Measurements from ENCODE around the gene GAB3. TPM values are rescaled to one million over a fixed set of nuclear protein-coding genes. Genes with fewer than 3 reads are reported as not detected.

Gene GAB3
- total RNA-seq, 2 donors from 2014 or later = 1.2 to 1.4 TPM

- Histone ChIP-seq H3K4me3 (no peak overlapping the region), H3K36me3 (no peaks in the 10 kb centered on the region), H3K27ac (no peak overlapping the region), H3K4me1 (no peaks in the 10 kb centered on the region), H3K9me3 (no peaks in the 10 kb centered on the region), H3K9ac (ENCODE audit: low read depth in 2 of 2, low read length in 2 of 2) (no peak overlapping the region), H3K27me3 (no peaks in the 10 kb centered on the region)
- TF ChIP-seq CTCF (IDR thresholded peaks at IDR 0.05) = no peak
- intact Hi-C loops (cut with DNase I) = no loop called here
- no peak for DNase-seq
Observed at GRCh38 chrX:154780968-154781367, 30.1 kb upstream of the GAB3 start.

- Histone ChIP-seq H3K27ac (no peak overlapping the region), H3K9me3 (no peaks in the 10 kb centered on the region), H3K4me1 (no peaks in the 10 kb centered on the region), H3K27me3 (no peaks in the 10 kb centered on the region), H3K4me3 (no peak overlapping the region), H3K36me3 (no peaks in the 10 kb centered on the region), H3K9ac (ENCODE audit: low read depth in 2 of 2, low read length in 2 of 2) (no peak overlapping the region)
- intact Hi-C loops (cut with DNase I) = no loop called here
- no peak for TF ChIP-seq CTCF (IDR thresholded peaks at IDR 0.05)
- no peak for DNase-seq
Observed at GRCh38 chrX:154779261-154779660, 28.4 kb upstream of the GAB3 start.

- no peak for TF ChIP-seq CTCF (IDR thresholded peaks at IDR 0.05)
- intact Hi-C loops (cut with DNase I) = no loop called here
- no peak overlapping the region for H3K27ac ChIP-seq
- H3K27me3 ChIP-seq = no peaks in the 10 kb centered on the region
- H3K36me3 ChIP-seq = no peaks in the 10 kb centered on the region
- no peaks in the 10 kb centered on the region for H3K9me3 ChIP-seq
- no peaks in the 10 kb centered on the region for H3K4me1 ChIP-seq
- H3K4me3 ChIP-seq = no peak overlapping the region
- no peak for DNase-seq
- no peak overlapping the region for H3K9ac ChIP-seq (ENCODE audit: low read depth in 2 of 2, low read length in 2 of 2)
Observed at GRCh38 chrX:154776753-154777152, 25.9 kb upstream of the GAB3 start.

GRCh38 chrX:154775419-154776349 lies 24.8 kb upstream of the GAB3 start:
- no peaks in the 10 kb centered on the region for H3K27me3 ChIP-seq
- H3K27ac ChIP-seq = no peak overlapping the region
- H3K9ac ChIP-seq (ENCODE audit: low read depth in 2 of 2, low read length in 2 of 2) = no peak overlapping the region
- no peaks in the 10 kb centered on the region for H3K9me3 ChIP-seq
- H3K4me1 ChIP-seq = no peaks in the 10 kb centered on the region
- H3K36me3 ChIP-seq = no peaks in the 10 kb centered on the region
- DNase-seq = no peak
- intact Hi-C loops (cut with DNase I) = no loop called here
- TF ChIP-seq CTCF (IDR thresholded peaks at IDR 0.05) = no peak
- H3K4me3 ChIP-seq = no peak overlapping the region

- H3K4me1 ChIP-seq = no peaks in the 10 kb centered on the region
- no peak overlapping the region for H3K9ac ChIP-seq (ENCODE audit: low read depth in 2 of 2, low read length in 2 of 2)
- no peak overlapping the region for H3K27ac ChIP-seq
- no peak overlapping the region for H3K4me3 ChIP-seq
- intact Hi-C loops (cut with DNase I) = no loop called here
- no peaks in the 10 kb centered on the region for H3K36me3 ChIP-seq
- no peaks in the 10 kb centered on the region for H3K27me3 ChIP-seq
- no peak for DNase-seq
- no peaks in the 10 kb centered on the region for H3K9me3 ChIP-seq
- TF ChIP-seq CTCF (IDR thresholded peaks at IDR 0.05) = no peak
Observed at GRCh38 chrX:154774622-154775021, 23.7 kb upstream of the GAB3 start.
